HG03342 (cell line): ENCODE measurements around the gene S100A1.

Experiments used
- ATAC-seq: cut with Tn5 transposase; IDR thresholded peaks from one replicate; pipeline ENCODE4 v1.9.1; 2021; ENCODE audit warnings: mild to moderate bottlenecking, moderate library complexity; ENCODE audit not compliant: unreplicated experiment

The S100A1 gene

DNA sequence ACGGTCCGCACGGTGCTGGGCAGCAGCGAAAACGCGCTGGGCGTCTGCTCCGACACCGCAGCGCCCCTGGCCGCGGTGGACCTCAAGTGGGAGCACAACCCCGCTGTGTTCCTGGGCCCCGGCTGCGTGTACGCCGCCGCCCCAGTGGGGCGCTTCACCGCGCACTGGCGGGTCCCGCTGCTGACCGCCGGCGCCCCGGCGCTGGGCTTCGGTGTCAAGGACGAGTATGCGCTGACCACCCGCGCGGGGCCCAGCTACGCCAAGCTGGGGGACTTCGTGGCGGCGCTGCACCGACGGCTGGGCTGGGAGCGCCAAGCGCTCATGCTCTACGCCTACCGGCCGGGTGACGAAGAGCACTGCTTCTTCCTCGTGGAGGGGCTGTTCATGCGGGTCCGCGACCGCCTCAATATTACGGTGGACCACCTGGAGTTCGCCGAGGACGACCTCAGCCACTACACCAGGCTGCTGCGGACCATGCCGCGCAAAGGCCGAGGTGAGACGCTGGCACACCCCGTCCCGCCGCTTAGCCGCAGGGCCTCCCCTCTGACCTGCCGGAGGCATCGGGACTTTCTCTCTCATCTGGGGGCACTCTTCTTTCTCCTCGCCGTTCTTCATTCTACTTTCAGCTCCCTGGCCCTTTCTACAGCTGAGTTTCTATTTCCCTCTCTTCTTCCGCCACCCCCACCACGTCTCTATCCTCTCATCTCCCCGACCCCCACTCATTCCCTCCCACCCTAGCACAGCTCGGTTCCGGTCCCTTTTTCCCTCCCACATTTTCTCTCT is 51.3 kb downstream of the S100A1 start:
- no peak for ATAC-seq

DNA sequence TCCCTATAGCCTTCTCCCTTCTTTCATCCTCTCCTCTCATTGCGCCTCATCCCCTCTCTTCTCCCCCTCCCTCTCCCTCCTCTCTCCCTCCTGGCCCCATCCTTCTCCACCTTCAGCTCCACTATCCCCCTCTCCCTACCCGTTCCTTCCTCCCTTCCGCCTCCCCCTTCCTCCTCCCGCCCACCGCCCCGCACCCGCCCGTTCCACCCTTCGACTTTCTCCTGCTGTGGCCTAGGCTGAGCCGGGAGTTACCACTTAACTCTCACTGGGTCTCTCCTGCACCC is 51.8 kb downstream of the S100A1 start:
- no peak for ATAC-seq
